Body of pancreas (tissue), 4 donors: ENCODE measurements around the gene TECRL. TPM values are rescaled to one million over a fixed set of nuclear protein-coding genes. Genes with fewer than 3 reads are reported as not detected.

Experiments
- ATAC-seq: fragments of 150-250 bp; one replicate; pipeline ENCODE4 v1.9.1; 2016
- DNase-seq, 4 donors: peaks; one replicate each; pipeline ENCODE4 v3.0.0-alpha.2; 2019
- H3K27ac ChIP-seq, 4 donors: fragments of 200-600 bp; sonication (generic); 1 replicate in 3 of 4; 2 replicates in 1 of 4; pipeline versions ENCODE4 v1.5.1 to v1.6.1; 2016 to 2019; ENCODE audit warnings: mild to moderate bottlenecking in 1 of 4, mixed read lengths in 1 of 4, moderate library complexity in 1 of 4
- H3K27me3 ChIP-seq, 2 donors: fragments of 200-600 bp; sonication (generic); one replicate each; pipeline ENCODE4 v1.6.0; 2016; ENCODE audit warnings: mild to moderate bottlenecking in 1 of 2
- H3K36me3 ChIP-seq, 2 donors: fragments of 200-600 bp; sonication (generic); replicated peaks in 1 of 2; 2 replicates each; pipeline ENCODE4 v1.5.1; 2016; ENCODE audit warnings: low read depth in 2 of 2; ENCODE audit not compliant: insufficient read depth in 1 of 2
- H3K4me1 ChIP-seq: fragments of 200-600 bp; sonication (generic); one replicate; pipeline ENCODE4 v1.6.0; 2016
- H3K4me3 ChIP-seq, 2 donors: fragments of 200-600 bp; sonication (generic); 1 replicate in 1 of 2; 2 replicates in 1 of 2; pipeline ENCODE4 v1.5.1; 2016 to 2019
- H3K9me3 ChIP-seq, 3 donors: fragments of 200-600 bp; sonication (generic); 1 replicate in 2 of 3; 2 replicates in 1 of 3; pipeline ENCODE4 v1.5.1; 2016
- POLR2A ChIP-seq, 3 donors: fragments of 450-650 bp; IDR thresholded peaks; one replicate each; pipeline ENCODE4 v1.6.1; 2016; ENCODE audit warnings: antibody characterized with exemption in 3 of 3, mild to moderate bottlenecking in 2 of 3
- WGBS, 2 donors: methylation state at CpG; one replicate each; pipeline ENCODE4 v1.1.5; 2017; 5-methylcytosine and 5-hydroxymethylcytosine counted together
- intact Hi-C: fragments of 100-400 bp; cut with DNase I; formaldehyde crosslinking; loops from one replicate; pipeline ENCODE4 v1.15.1; 2023
- total RNA-seq, 2 donors: library from RNA; depleted of rRNA; stranded (reverse); fragments of >200 nt; gene quantifications; one replicate each; pipeline ENCODE4 v1.1.0, GENCODE V29; 2016
- TF ChIP-seq, protein P1 (sequence below), 7 experiments: fragments of 450-650 bp in 4 of 7; fragments of 200-600 bp in 3 of 7; sonication (generic) in 3 of 7; IDR thresholded peaks; one replicate each; pipeline ENCODE4 v1.5.1; 2016 to 2019; ENCODE audit warnings: antibody characterized with exemption in 7 of 7

The TECRL gene
- total RNA-seq, 2 donors from 2014 or later, result not detected

GRCh38 chr4:64266263-64266662, 143.0 kb downstream of the TECRL start:
- no peaks in the 10 kb centered on the region for H3K36me3 ChIP-seq
- H3K4me1 ChIP-seq, result no peaks in the 10 kb centered on the region
- TF ChIP-seq POLR2A (IDR thresholded peaks at IDR 0.05), result no peak
- TF ChIP-seq, protein P1, sequence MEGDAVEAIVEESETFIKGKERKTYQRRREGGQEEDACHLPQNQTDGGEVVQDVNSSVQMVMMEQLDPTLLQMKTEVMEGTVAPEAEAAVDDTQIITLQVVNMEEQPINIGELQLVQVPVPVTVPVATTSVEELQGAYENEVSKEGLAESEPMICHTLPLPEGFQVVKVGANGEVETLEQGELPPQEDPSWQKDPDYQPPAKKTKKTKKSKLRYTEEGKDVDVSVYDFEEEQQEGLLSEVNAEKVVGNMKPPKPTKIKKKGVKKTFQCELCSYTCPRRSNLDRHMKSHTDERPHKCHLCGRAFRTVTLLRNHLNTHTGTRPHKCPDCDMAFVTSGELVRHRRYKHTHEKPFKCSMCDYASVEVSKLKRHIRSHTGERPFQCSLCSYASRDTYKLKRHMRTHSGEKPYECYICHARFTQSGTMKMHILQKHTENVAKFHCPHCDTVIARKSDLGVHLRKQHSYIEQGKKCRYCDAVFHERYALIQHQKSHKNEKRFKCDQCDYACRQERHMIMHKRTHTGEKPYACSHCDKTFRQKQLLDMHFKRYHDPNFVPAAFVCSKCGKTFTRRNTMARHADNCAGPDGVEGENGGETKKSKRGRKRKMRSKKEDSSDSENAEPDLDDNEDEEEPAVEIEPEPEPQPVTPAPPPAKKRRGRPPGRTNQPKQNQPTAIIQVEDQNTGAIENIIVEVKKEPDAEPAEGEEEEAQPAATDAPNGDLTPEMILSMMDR (IDR thresholded peaks at IDR 0.05), result no peak
- intact Hi-C loops, result no loop called here
- 37 to 76% methylated on average over 2 of the region's 2 CpGs for WGBS, 2 donors
- ATAC-seq (no peak), DNase-seq (no peak)
- H3K4me3 ChIP-seq, result no peak overlapping the region
- H3K27ac ChIP-seq, result no peak overlapping the region
- no peaks in the 10 kb centered on the region for H3K9me3 ChIP-seq
- no peaks in the 10 kb centered on the region for H3K27me3 ChIP-seq

- no peak for DNase-seq
- Histone ChIP-seq H3K36me3 (no peaks in the 10 kb centered on the region), H3K9me3 (no peaks in the 10 kb centered on the region), H3K4me3 (no peak overlapping the region), H3K27ac (no peak overlapping the region), H3K4me1 (no peaks in the 10 kb centered on the region), H3K27me3 (no peaks in the 10 kb centered on the region)
- ATAC-seq, result no peak
- no peak for TF ChIP-seq POLR2A (IDR thresholded peaks at IDR 0.05)
- TF ChIP-seq, protein P1 (IDR thresholded peaks at IDR 0.05), result no peak
- intact Hi-C loops, result no loop called here
Measured at GRCh38 chr4:64251781-64252180, 157.5 kb downstream of the TECRL start.

DNA sequence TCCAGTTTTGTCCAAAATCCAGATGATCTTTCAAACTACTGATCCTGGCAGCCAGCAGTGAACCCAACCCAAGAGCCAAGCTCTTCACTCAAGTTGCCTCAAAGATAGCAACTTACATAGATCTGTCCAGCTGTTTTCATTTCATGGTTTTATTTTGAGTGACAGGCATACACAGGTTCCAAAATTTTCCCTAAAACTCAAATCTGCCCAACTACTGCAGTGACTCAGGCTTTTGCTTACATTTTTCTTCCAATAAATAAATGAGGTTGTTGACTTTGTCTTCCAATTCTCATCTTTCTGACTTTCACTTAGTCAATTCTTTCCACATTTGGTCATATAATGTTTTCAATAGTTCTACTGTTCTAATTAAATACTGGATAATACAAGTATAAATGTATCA, 158.8 kb downstream of the TECRL start:
- ATAC-seq, result no peak

GRCh38 chr4:64250061-64250460, 159.2 kb downstream of the TECRL start:
- intact Hi-C loops, result no loop called here
- TF ChIP-seq, protein P1 (IDR thresholded peaks at IDR 0.05), result no peak
- TF ChIP-seq POLR2A (IDR thresholded peaks at IDR 0.05), result no peak

More for the DNA sequence above, 158.8 kb downstream of the TECRL start:
- H3K36me3 ChIP-seq, result no peaks in the 10 kb centered on the region
- no peaks in the 10 kb centered on the region for H3K9me3 ChIP-seq
- no peak for TF ChIP-seq POLR2A (IDR thresholded peaks at IDR 0.05)
- H3K27ac ChIP-seq, result no peak overlapping the region
- H3K4me1 ChIP-seq, result no peaks in the 10 kb centered on the region
- DNase-seq, result no peak
- intact Hi-C loops, result no loop called here
- no peaks in the 10 kb centered on the region for H3K27me3 ChIP-seq
- no peak overlapping the region for H3K4me3 ChIP-seq

DNA sequence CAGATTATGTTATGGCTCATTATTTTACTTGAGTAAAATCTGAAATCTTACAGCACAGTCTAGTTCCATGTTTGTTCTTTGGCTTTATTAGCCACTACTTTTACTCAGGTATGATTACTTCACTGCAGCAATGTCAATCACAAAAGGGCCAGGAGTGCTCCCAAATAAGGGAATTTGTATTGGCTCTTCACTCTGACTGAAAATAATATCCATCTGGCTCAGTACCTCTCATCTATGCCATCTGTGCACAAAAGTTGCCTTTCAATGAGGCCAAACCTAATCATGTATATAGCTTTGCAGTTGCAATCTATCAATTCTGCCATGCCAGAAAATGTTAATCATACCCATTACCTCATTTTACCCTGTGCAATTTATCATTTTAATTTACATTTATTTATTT, 161.1 kb downstream of the TECRL start:
- Histone ChIP-seq H3K4me3 (no peak overlapping the region), H3K36me3 (no peaks in the 10 kb centered on the region), H3K4me1 (no peaks in the 10 kb centered on the region), H3K9me3 (no peaks in the 10 kb centered on the region), H3K27ac (no peak overlapping the region), H3K27me3 (no peaks in the 10 kb centered on the region)
- ATAC-seq, result no peak
- DNase-seq, result no peak
- TF ChIP-seq POLR2A (IDR thresholded peaks at IDR 0.05), result no peak
- TF ChIP-seq, protein P1 (IDR thresholded peaks at IDR 0.05), result no peak
- intact Hi-C loops, result no loop called here

More at GRCh38 chr4:64250061-64250460, 159.2 kb downstream of the TECRL start:
- H3K27me3 ChIP-seq, result no peaks in the 10 kb centered on the region
- no peaks in the 10 kb centered on the region for H3K36me3 ChIP-seq
- no peaks in the 10 kb centered on the region for H3K9me3 ChIP-seq
- H3K4me1 ChIP-seq, result no peaks in the 10 kb centered on the region
- no peak overlapping the region for H3K4me3 ChIP-seq
- ATAC-seq (no peak), DNase-seq (no peak)
- no peak overlapping the region for H3K27ac ChIP-seq
